Esophagus squamous epithelium (tissue), 4 donors: ENCODE measurements around the gene DEFB124.

Experiments used
- CTCF ChIP-seq, 6 experiments: fragments of 450-650 bp in 4 of 6; fragments of 200-600 bp in 2 of 6; sonication (generic) in 2 of 6; IDR thresholded peaks; one replicate each; pipeline ENCODE4 v1.5.1; 2016 to 2019; ENCODE audit warnings: antibody characterized with exemption in 6 of 6, mild to moderate bottlenecking in 4 of 6, moderate library complexity in 4 of 6
- POLR2A ChIP-seq, 4 donors: fragments of 450-650 bp; IDR thresholded peaks; one replicate each; pipeline ENCODE4 v1.6.1; 2017; ENCODE audit warnings: antibody characterized with exemption in 4 of 4, mild to moderate bottlenecking in 4 of 4, moderate library complexity in 3 of 4

- no peak for TF ChIP-seq CTCF (IDR thresholded peaks at IDR 0.05)
- no peak for TF ChIP-seq POLR2A (IDR thresholded peaks at IDR 0.05)
These were observed 44.3 kb downstream of the DEFB124 start for GRCh38 chr20:31430568-31431115.
